Activated T-cell treated with anti-CD3 and anti-CD28 coated beads for 1 hour (primary cell): ENCODE data around the gene EFCAB14.
"Not testable (repeated sequence)": the region's sequence is repeated elsewhere in the genome, so short reads cannot be mapped to it uniquely, and the experiment has no call there.

Experiments used
- DNase-seq: peaks from one replicate; pipeline ENCODE4 v3.0.0-alpha.2; 2020; ENCODE audit warnings: low read depth

Gene EFCAB14

GRCh38 chr1:46723901-46724300 is 5.0 kb upstream of the EFCAB14 start:
- DNase-seq: no peak

DNA sequence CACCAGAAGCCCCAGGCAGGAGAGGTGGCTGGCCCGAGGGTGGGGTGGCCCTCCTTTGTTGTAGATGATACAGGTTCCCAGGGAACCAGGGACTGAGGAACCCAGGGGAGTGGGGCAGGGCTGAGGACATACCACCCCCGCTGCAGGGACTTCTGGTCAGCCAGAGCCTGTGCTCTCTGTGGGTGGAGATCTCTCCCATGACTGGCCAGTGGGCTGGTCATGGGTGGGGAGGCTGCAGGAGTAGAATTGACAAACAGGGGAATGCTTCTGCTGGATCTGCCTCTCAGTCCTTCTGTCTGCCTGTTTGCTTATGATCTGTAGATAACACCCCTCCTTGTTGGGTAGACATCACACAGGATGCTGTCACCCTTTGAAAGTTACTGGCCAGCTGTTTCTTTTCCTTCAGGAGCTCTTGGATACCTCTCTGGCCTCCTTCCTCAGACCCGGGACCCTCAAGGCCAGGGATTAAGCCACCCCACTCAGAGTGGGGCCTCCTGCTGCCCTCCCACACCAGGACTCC is 2.8 kb upstream of the EFCAB14 start:
- no peak for DNase-seq

DNA sequence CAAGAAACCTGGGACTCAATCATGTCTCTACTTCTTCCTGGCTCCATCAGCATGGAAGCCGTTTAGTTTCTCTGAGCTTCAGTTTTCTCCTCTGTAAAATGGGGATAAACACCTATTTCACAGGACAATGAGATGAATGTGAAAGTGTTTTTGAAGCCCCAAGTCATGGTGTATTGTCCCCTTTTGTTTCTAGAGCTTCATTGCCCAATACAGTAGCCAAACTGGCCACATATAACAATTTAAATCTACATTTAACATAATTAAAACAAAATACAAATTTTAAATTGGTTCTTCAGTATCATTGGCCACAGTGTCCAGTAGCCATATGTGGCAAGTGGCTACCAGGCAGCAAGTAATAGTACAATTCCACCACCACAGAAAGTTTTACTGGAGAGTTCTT is 2.3 kb upstream of the EFCAB14 start:
- no peak for DNase-seq

- not testable (repeated sequence) for DNase-seq
Observed at GRCh38 chr1:46720319-46720718, 1.4 kb upstream of the EFCAB14 start.

GRCh38 chr1:46719689-46720088 is 775 bp upstream of the EFCAB14 start:
- DNase-seq: no peak

DNA sequence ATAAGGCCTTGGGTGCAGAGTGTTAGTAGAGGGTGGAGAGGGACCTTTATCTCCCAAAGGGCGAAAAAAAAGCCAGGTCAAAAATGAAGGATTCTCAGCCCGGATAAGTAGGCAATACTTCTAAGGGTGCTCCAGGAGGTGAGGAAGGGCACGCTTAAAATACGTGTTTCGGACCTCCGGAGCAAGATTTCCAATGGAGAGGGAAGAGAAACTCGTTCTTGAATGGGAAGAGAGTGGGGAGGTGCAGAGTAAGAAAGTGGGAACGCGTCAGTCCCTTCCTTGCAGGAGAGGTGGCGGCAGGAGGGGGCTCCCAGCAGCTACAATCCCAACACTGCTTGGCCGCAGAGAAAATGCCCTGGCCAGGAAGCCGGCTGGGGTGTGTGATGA is 581 bp downstream of the EFCAB14 start:
- no peak for DNase-seq

GRCh38 chr1:46717654-46718053 is 1.3 kb downstream of the EFCAB14 start:
- DNase-seq: no peak

- no peak for DNase-seq
Observed at GRCh38 chr1:46714976-46715375, 3.9 kb downstream of the EFCAB14 start.

- no peak for DNase-seq
Observed at GRCh38 chr1:46708121-46708520, 10.8 kb downstream of the EFCAB14 start.

GRCh38 chr1:46705408-46705807 is 13.5 kb downstream of the EFCAB14 start:
- DNase-seq: no peak

GRCh38 chr1:46703927-46704641 is 14.8 kb downstream of the EFCAB14 start:
- no peak for DNase-seq

DNA sequence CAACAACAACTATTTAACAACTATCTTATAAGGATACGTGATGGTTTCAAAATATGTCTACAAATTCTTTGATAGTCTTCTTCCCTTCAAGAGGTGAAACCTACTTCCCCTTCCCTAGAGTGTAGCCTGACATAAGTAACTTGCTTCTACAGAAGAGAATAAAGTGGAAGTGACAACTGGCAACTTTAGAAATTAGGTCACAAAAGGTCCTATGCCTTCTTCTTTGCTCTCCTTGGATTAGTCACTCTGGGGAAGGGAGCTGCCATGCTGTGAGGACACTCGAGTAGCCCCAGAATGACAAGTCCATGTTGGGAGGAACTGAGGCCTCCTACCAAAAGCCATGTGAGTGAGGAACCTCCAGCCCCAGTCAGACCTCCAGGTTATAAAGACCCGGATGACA is 19.2 kb downstream of the EFCAB14 start:
- no peak for DNase-seq

DNA sequence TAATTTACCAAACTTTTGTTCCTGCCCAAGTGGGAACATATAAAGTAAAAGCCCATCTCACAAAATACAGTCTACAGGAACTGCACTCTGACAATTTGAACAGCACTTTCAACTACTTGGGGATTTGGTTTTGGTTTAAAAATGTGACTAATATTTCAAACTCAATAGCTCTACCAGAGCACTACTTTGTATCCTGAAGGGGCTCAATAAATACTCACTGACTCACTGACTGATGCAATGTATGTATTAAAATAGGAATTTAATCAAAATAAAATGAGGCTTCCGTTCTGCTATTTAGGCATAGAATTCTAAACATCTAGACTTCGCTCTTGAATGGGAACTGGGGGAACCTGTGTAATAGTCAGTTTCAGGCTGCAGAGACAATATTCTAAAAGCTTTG is 21.9 kb downstream of the EFCAB14 start:
- DNase-seq: no peak

DNA sequence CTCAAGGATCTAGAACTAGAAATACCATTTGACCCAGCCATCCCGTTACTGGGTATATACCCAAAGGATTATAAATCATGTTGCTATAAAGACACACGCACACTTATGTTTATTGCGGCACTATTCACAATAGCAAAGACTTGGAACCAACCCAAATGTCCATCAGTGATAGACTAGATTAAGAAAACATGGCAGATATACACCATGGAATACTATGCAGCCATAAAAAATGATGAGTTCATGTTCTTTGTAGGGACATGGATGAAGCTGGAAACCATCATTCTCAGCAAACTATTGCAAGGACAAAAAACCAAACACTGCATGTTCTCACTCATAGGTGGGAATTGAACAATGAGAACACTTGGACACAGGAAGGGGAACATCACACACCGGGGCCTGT is 24.2 kb downstream of the EFCAB14 start:
- DNase-seq: not testable (repeated sequence)

- no peak for DNase-seq
Observed at GRCh38 chr1:46692811-46693770, 25.8 kb downstream of the EFCAB14 start.

DNA sequence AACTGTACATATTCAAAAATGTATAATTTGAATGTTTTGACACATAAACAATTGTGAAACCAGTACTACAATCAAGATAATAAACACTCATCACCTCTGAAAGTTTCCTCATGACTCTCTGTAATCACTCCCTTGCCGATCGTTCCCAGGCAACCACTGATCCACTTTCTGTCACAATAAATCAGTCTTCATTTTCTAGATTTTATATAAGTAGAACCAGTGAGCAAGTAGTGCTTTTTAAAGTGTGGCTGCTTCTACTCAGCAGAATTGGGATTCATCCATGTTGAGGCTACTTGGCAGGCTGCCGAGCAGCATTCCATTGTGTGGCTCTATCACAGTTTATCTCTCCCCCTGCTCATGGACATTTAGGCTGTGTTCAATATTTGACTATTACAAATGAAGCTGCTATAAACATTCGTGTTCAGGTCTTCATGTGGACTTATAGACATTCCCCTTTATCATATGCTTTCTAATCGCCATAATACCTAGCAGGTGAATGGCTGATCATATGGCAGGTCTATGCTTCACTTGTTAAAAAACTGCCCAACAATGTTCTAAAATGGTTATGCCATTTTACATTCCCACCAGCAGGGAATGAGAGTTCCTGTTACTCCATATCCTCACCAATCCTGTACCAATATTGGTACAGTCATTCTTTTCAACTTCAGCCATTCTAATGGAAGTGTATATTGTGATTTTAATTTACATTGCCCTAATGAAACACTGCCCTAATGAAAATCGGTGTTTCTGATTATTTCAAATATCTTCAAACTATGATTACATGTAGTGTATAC is 26.7 kb downstream of the EFCAB14 start:
- DNase-seq: no peak

- DNase-seq: no peak
Observed at GRCh38 chr1:46690931-46691421, 27.9 kb downstream of the EFCAB14 start.

DNA sequence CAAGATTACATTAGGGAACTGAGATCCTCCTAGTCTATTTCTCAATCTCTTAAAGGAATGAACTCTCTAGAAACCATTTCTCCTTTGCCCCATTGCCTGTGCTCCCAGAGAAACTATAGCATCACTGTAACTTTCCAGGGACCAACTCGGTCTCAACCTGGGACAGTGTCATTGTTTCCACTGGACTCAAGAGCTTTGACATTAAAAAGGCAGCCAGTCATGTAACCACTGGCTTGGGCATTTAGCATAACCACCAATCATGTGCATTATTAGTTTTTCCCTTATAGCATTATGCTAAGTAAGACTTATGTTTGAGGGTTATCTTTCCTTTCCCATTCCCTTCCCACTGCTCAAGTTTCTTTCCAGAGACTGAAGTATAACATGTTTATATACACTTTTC is 29.0 kb downstream of the EFCAB14 start:
- no peak for DNase-seq

DNA sequence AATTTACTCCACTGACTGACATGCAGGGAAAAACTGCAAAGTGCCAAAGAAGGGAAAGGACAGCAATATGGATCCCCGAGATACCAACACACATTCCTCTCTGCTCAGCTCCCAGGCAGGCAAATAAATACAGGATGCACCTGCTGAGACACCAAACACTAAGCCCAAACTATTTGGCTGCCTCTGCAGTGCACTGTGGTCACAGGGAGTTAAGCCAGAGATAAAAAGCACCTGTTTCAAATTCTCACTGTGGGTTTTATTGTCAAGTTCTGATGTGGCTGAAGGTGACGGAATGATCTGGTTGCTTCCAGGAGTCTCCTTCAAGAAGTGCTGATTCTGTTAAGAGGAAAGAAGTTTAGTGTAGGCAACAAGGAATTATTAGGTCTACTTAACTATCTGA is 29.6 kb downstream of the EFCAB14 start:
- no peak for DNase-seq

- DNase-seq: no peak
Observed at GRCh38 chr1:46687921-46688509, 30.9 kb downstream of the EFCAB14 start.

DNA sequence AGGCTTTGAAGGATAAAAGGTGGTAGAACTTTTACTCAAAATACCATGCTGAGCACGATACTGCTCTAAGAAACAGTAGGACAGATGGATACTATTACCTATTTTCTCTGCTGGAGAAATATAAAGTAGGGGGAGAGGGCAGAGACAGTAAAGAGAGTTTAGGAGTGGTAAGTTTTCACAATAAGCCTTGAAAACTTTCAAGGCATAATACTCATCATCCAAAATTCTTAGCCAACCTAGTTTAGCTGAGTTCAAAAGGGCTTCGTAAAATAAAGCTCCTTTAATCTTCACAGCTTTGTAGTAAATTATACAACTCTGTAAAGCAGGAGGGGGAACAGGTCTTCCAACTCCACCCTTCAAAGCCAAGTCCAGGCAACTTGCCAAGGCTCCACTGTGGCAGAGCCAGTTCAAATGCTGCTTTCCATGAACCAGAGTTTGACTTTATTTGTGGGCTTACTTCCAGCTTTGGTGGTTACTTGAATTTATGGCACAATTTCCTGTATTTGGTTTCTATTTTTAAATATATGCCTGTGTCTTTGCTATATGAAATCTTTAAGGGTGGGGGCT is 31.7 kb downstream of the EFCAB14 start:
- DNase-seq: no peak
